Gastrocnemius medialis (tissue), 4 donors: ENCODE results near the gene KCNS1. TPM values are rescaled to one million over a fixed set of nuclear protein-coding genes. Genes with fewer than 3 reads are reported as not detected.

Experiments
- ATAC-seq, 2 donors: fragments of 150-250 bp; one replicate each; pipeline ENCODE4 v1.9.1; 2016
- DNase-seq, 2 donors: peaks; one replicate each; pipeline ENCODE4 v3.0.0-alpha.2; 2019
- H3K27ac ChIP-seq, 4 donors: fragments of 200-600 bp; sonication (generic); 1 replicate in 1 of 4; 2 replicates in 3 of 4; pipeline ENCODE4 v1.5.1; 2016 to 2018; ENCODE audit warnings: mild to moderate bottlenecking in 2 of 4, moderate library complexity in 1 of 4
- H3K27me3 ChIP-seq, 3 donors: fragments of 200-600 bp; sonication (generic) in 2 of 3; 1 replicate in 1 of 3; 2 replicates in 2 of 3; pipeline versions ENCODE4 v1.5.1 to v1.6.0; 2016 to 2019; ENCODE audit warnings: mild to moderate bottlenecking in 1 of 3, moderate library complexity in 1 of 3
- H3K36me3 ChIP-seq, 2 donors: fragments of 200-600 bp; sonication (generic) in 1 of 2; one replicate each; pipeline ENCODE4 v1.5.1; 2017 to 2018
- H3K4me1 ChIP-seq, 2 donors: fragments of 200-600 bp; sonication (generic) in 1 of 2; one replicate each; pipeline ENCODE4 v1.5.1; 2016 to 2017; ENCODE audit warnings: mild to moderate bottlenecking in 2 of 2
- H3K4me3 ChIP-seq, 4 donors: fragments of 200-600 bp; sonication (generic) in 3 of 4; 1 replicate in 1 of 4; 2 replicates in 3 of 4; pipeline ENCODE4 v1.5.1; 2016 to 2019; ENCODE audit warnings: mild to moderate bottlenecking in 2 of 4
- H3K9me3 ChIP-seq, 3 donors: fragments of 200-600 bp; sonication (generic) in 2 of 3; 1 replicate in 1 of 3; 2 replicates in 2 of 3; pipeline ENCODE4 v1.5.1; 2016 to 2019
- CTCF ChIP-seq, 5 experiments: fragments of 450-650 bp in 3 of 5; fragments of 200-600 bp in 2 of 5; sonication (generic) in 2 of 5; IDR thresholded peaks in 4 of 5; conservative IDR thresholded peaks in 1 of 5; 1 replicate in 4 of 5; 2 replicates in 1 of 5; pipeline ENCODE4 v1.5.1; 2016 to 2019; ENCODE audit warnings: antibody characterized with exemption in 5 of 5, mild to moderate bottlenecking in 3 of 5, moderate library complexity in 3 of 5
- POLR2A ChIP-seq, 2 donors: fragments of 450-650 bp; IDR thresholded peaks; one replicate each; pipeline ENCODE4 v1.6.1; 2017; ENCODE audit warnings: antibody characterized with exemption in 2 of 2, mild to moderate bottlenecking in 2 of 2, moderate library complexity in 2 of 2
- in situ Hi-C, 4 donors: fragments of 200-750 bp; cut with MboI; loops; one replicate each; pipeline versions ENCODE4 v1.15.0 to v1.8.0; 2017; ENCODE audit warnings: low sequenced_read_pairs in 4 of 4
- intact Hi-C: fragments of 100-400 bp; cut with DNase I; formaldehyde crosslinking; loops from one replicate; pipeline ENCODE4 v1.15.1; 2023; ENCODE audit warnings: low total_unique reads
- total RNA-seq, 4 donors: library from RNA; depleted of rRNA; stranded (reverse); fragments of >200 nt; gene quantifications; one replicate each; pipeline versions ENCODE4 v1.1.0 to v1.2.3, GENCODE V29; 2016

Gene KCNS1
- total RNA-seq, 4 donors from 2014 or later: not detected

DNA sequence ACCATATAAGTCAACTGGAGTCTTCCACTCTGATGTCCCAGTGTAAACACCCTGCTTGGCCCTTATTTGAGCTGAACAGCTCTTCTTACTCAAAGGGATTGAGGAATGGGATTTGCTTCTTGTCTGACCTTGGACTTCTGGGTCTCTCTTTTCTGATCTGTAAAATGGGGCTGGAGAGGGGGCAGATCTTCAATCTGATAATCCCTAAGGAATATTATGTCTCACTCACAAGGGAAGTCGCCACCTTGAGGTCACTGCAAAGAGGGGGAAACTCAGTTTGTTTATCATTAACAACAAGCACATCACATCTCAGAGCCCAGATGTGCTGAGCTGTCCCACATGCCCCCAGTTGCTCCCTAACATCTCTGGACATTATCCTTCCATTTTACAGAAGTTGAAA is 15.1 kb downstream of the KCNS1 start:
- ATAC-seq (no peak), DNase-seq (no peak)
- Histone ChIP-seq H3K4me1 (no peaks in the 10 kb centered on the region), H3K27ac (no peak overlapping the region), H3K4me3 (no peak overlapping the region), H3K27me3 (no peaks in the 10 kb centered on the region), H3K9me3 (no peaks in the 10 kb centered on the region), H3K36me3 (peaks cover 0 to 6% of the 10 kb centered on the region in 2 donors)
- in situ Hi-C loops: no loop called here
- TF ChIP-seq CTCF (IDR thresholded peaks at IDR 0.05 in 4 of 5, conservative IDR thresholded peaks at IDR 0.05 in 1 of 5) (no peak), POLR2A (IDR thresholded peaks at IDR 0.05) (no peak)
- intact Hi-C loops: no loop called here

DNA sequence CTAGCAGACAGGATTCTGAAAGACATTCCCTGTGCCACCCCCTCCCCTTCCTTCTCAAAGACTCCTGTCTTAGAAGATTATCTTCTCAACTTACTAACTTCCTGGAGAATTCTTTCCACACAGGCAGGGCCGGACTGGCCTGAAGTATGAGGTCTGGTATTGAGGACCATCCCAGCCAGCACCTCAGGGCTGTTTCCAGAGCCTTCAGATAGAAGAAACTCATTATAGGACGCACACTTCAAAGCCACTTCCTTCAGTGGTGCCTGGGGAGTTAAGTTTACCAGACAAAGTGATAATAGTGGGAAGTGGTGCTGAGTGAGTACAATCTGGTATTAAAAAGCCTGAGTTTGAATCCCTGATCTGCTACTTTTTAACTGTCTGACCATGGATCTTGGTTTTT is 15.6 kb downstream of the KCNS1 start:
- H3K9me3 ChIP-seq: no peaks in the 10 kb centered on the region

GRCh38 chr20:45083127-45083526 is 17.8 kb downstream of the KCNS1 start:
- peaks cover 0 to 31% of the 10 kb centered on the region in 2 donors for H3K36me3 ChIP-seq
- in situ Hi-C loops: no loop called here
- TF ChIP-seq CTCF (IDR thresholded peaks at IDR 0.05 in 4 of 5, conservative IDR thresholded peaks at IDR 0.05 in 1 of 5) (no peak), POLR2A (IDR thresholded peaks at IDR 0.05) (no peak)

More for the DNA sequence above, 15.6 kb downstream of the KCNS1 start:
- TF ChIP-seq POLR2A (IDR thresholded peaks at IDR 0.05) (no peak), CTCF (IDR thresholded peaks at IDR 0.05 in 4 of 5, conservative IDR thresholded peaks at IDR 0.05 in 1 of 5) (no peak)
- Histone ChIP-seq H3K27ac (no peak overlapping the region), H3K4me1 (no peaks in the 10 kb centered on the region), H3K27me3 (no peaks in the 10 kb centered on the region), H3K36me3 (peaks cover 0 to 12% of the 10 kb centered on the region in 2 donors), H3K4me3 (no peak overlapping the region)
- no peak for DNase-seq
- no peak for ATAC-seq
- in situ Hi-C loops: no loop called here
- intact Hi-C loops: no loop called here

DNA sequence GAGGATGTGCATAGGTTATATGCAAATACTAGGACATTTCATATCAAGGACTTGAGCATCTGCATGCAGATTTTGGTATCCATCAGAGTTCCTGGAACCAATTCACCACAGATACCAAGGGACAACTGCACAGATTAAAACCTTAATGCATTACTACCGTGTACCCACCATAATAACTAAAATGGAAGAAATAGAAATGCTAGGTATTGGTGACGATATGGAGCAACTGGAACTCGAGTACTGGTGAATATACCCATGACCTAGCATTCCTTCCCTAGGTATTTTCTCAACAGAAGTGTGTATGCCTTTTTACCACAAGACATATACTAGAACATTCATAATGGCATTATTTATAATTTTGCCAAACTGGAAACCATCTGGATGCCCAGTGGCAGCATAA is 18.5 kb downstream of the KCNS1 start:
- Histone ChIP-seq H3K27ac (no peak overlapping the region), H3K4me1 (no peaks in the 10 kb centered on the region), H3K9me3 (no peaks in the 10 kb centered on the region), H3K27me3 (no peaks in the 10 kb centered on the region), H3K4me3 (no peak overlapping the region), H3K36me3 (peaks cover 0 to 31% of the 10 kb centered on the region in 2 donors)
- no peak for DNase-seq
- in situ Hi-C loops (no loop called here), intact Hi-C loops (no loop called here)
- no peak for ATAC-seq
- TF ChIP-seq CTCF (IDR thresholded peaks at IDR 0.05 in 4 of 5, conservative IDR thresholded peaks at IDR 0.05 in 1 of 5) (no peak), POLR2A (IDR thresholded peaks at IDR 0.05) (no peak)

More at GRCh38 chr20:45083127-45083526, 17.8 kb downstream of the KCNS1 start:
- ATAC-seq (no peak), DNase-seq (no peak)
- intact Hi-C loops: no loop called here
- Histone ChIP-seq H3K9me3 (no peaks in the 10 kb centered on the region), H3K27me3 (no peaks in the 10 kb centered on the region), H3K27ac (no peak overlapping the region), H3K4me1 (no peaks in the 10 kb centered on the region), H3K4me3 (no peak overlapping the region)
